ENCODE data around the gene OVOL2. TPM values are rescaled to one million over a fixed set of nuclear protein-coding genes. Genes with fewer than 3 reads are reported as not detected.

OVOL2 gene
- total RNA-seq, 1 donor from 2014 or later: not detected

DNA sequence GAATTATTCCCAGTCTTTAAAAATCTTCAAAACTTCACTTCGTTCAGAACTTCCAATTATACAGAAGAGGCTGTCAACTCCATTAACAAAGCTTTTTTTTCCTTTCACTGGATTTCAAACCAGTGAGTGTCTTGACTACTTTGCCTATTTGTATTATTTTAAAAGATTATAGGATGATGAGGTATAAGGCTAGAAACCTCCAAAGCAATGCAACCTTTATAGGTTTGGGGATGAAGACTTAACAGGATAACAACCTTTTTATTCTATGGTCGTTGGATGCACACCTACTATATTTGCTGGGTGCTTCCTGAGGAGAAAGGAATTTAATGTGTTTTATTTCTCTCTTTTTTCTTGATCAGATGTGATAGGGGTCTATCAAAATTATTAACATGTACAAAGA is 1.9 kb upstream of the OVOL2 start:
- Histone ChIP-seq H3K36me3 (no peaks in the 10 kb centered on the region), H3K9me3 (no peaks in the 10 kb centered on the region), H3K27me3 (peaks cover 25% of the 10 kb centered on the region), H3K27ac (no peak overlapping the region), H3K4me1 (peaks cover 4 to 5% of the 10 kb centered on the region in 2 donors), H3K4me3 (no peak overlapping the region)
- intact Hi-C loops (cut with DNase I): no loop called here
- no peak for TF ChIP-seq CTCF (IDR thresholded peaks at IDR 0.05)
- no peak for DNase-seq (ENCODE audit: low spot score in 2 of 2)

DNA sequence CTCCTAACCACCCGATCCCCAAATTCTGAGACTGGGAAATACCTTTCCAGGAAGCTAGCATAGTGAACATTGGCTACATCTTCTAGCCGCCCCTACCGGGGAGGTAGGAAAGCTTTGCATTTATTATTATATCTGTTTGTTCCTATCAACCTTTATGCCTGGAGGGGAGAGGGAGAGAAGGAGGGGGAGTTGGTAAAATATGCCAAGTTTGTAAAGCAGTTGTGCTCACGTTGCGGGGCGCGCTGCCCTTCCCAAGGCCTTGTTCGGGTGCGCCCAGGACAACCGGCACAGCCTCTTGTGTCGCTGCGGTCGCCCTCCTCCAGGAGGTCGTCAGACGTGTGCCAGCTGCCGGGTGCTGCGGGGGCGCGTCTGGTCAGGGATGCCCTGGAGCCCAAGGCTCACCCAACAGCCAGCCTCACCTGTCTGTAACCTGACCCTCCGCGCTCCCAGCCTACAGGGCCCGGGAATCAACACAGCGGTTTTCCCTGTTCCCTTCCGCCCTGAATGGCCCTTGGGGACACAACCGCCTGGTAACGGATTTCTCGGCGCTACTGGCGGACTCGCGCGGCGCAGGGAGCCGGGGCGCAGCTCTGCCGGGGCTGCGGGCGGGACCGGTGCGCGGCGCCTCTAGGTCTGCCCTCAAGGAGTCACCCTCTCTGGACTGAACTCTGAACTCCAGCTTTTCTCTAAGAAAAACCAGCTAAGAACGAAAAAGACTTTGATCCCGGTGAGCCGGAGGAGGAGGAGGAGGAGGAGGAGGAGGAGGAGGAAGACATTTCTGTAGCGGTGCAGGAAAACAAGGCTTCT is 1.1 kb upstream of the OVOL2 start:
- H3K27me3 ChIP-seq: peaks cover 25% of the 10 kb centered on the region
- no peak for TF ChIP-seq CTCF (IDR thresholded peaks at IDR 0.05)
- peak in 1 of 2 donors; percentile 58 for DNase-seq (ENCODE audit: low spot score in 2 of 2)

GRCh38 chr20:18057994-18058349 is 256 bp upstream of the OVOL2 start:
- intact Hi-C loops (cut with DNase I): no loop called here
- H3K9me3 ChIP-seq: no peaks in the 10 kb centered on the region
- peaks cover 25% of the 10 kb centered on the region for H3K27me3 ChIP-seq
- H3K4me1 ChIP-seq: peaks cover 4 to 5% of the 10 kb centered on the region in 2 donors
- H3K4me3 ChIP-seq: peak overlapping the region; percentile 51 to 64
- H3K27ac ChIP-seq: no peak overlapping the region
- peak in 1 of 2 donors; percentile 27 for DNase-seq (ENCODE audit: low spot score in 2 of 2)
- no peaks in the 10 kb centered on the region for H3K36me3 ChIP-seq
- TF ChIP-seq CTCF (IDR thresholded peaks at IDR 0.05): no peak

More for the DNA sequence above, 1.1 kb upstream of the OVOL2 start:
- intact Hi-C loops (cut with DNase I): no loop called here
- Histone ChIP-seq H3K4me3 (peak overlapping the region in 1 of 2 donors; percentile 1), H3K36me3 (no peaks in the 10 kb centered on the region), H3K9me3 (no peaks in the 10 kb centered on the region), H3K27ac (no peak overlapping the region), H3K4me1 (peaks cover 4 to 5% of the 10 kb centered on the region in 2 donors)

DNA sequence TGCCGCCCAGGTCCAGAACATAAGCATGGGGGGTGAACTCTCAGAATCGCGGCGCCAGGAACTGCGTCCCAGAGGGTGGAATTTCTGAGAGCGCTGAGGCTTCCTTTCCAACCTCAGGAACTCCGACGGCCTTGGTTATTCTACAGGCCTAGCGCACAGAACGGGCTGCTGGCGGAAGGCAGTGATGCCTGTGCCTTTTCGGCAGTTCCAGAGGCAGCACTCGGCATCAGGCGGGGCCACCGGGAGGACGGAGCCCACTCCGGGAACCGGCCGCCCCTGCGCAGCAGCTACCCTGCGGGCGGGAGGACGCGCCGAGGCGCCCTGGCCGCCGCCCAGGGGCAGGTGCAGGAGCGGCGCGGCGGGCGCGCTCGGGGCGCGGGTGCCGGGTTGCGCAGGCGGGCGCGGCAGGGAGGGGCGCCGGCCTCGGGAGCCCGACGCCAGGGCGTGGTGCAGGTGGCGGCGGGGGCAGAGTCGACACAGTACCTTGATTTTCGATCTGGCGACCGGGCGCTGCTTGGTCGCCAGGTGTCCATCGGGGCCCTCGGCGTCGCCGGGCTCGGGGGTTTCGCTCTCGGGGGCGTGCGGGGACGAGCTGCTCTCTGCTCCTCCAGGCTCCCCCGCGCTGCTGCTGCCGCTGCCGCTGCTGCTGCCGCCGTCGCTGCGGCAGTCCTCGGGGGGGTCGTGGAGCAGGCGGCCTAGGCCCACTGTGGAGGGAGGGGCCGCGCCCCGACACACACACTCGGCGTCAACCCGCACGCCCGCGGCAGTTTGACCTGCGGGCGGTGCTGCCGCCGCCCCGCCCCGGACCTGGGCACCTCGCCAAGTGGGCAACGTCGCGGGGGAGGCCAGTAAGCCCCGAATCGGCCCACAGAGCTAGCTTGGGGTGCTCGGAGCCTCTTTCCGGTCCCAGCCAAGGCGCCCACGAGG is 1.3 kb downstream of the OVOL2 start:
- intact Hi-C loops (cut with DNase I): no loop called here
- Histone ChIP-seq H3K4me3 (peak overlapping the region; percentile 51 to 64), H3K9me3 (no peaks in the 10 kb centered on the region), H3K4me1 (peaks cover 4 to 5% of the 10 kb centered on the region in 2 donors), H3K27me3 (peaks cover 25% of the 10 kb centered on the region), H3K36me3 (no peaks in the 10 kb centered on the region), H3K27ac (no peak overlapping the region)
- DNase-seq (ENCODE audit: low spot score in 2 of 2): peak in 1 of 2 donors; percentile 52
- TF ChIP-seq CTCF (IDR thresholded peaks at IDR 0.05): no peak

- no peak for TF ChIP-seq CTCF (IDR thresholded peaks at IDR 0.05)
- Histone ChIP-seq H3K27me3 (peaks cover 25% of the 10 kb centered on the region), H3K36me3 (no peaks in the 10 kb centered on the region), H3K9me3 (no peaks in the 10 kb centered on the region), H3K27ac (no peak overlapping the region), H3K4me3 (no peak overlapping the region), H3K4me1 (peaks cover 4 to 5% of the 10 kb centered on the region in 2 donors)
- DNase-seq (ENCODE audit: low spot score in 2 of 2): peak in 1 of 2 donors; percentile 5
- intact Hi-C loops (cut with DNase I): no loop called here
Observed at GRCh38 chr20:18055261-18055660, 2.5 kb downstream of the OVOL2 start.

Data from ascending aorta (tissue), 2 donors.